SKM-1 (cell line): ENCODE measurements around the gene TSKU.

Source experiments
- DNase-seq: peaks from one replicate; lab custom pipeline; 2025; ENCODE audit not compliant: unreplicated experiment; lab: John Stamatoyannopoulos, UW

The TSKU gene, protein sequence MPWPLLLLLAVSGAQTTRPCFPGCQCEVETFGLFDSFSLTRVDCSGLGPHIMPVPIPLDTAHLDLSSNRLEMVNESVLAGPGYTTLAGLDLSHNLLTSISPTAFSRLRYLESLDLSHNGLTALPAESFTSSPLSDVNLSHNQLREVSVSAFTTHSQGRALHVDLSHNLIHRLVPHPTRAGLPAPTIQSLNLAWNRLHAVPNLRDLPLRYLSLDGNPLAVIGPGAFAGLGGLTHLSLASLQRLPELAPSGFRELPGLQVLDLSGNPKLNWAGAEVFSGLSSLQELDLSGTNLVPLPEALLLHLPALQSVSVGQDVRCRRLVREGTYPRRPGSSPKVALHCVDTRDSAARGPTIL

DNA sequence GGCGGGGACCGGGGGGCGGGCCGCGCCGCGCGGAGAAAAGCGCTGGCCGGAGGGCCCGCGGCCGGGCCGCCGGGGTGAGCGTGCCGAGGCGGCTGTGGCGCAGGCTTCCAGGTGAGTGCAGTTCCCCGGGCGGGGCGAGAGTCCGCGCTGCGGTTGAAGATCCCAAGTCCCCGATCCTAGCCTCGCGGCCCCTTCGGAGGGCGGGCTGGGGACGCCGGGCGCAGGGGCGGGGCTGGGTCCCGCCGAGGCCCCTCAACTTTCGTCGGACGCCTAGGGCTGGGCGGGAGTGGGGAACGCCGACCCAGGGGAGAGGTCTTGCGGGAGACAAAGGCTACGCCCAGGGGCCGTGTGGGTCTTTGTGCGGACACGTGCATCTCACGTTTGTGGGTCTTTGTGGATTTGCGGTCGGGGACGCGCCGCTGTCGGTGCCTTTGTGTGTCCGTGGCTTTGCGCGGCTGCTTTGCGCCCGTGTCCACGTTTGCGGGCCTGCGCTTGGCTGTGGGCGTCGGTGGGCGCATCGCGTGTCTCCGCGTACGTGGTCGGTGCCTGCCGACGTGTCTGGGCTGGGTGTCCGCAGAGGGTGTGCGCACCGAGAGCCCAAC, at the start of gene TSKU:
TSKU (plus strand) TSS at position 63 of the 602 bp plus-strand sequence. CDS start 12,261 bp downstream, outside the sequence.
- DNase-seq = no peak

DNA sequence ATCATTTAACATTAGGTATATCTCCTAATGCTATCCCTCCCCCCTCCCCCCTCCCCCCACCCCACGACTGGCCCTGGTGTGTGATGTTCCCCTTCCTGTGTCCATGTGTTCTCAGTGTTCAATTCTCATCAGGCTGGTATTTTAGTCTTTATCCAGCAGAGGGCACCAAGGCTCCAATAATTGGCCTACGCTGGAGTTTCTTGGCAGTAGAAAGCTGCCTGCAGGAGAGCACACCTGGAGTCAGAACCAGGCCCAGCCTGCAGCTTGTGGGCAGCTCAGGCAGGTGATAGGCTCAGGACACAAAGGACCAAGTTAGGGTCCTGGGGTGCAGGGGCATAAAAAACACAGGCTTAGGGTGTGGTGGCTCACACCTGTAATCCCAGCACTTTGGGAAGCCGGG, 49.2 kb upstream of the TSKU start:
- peak; percentile 20 for DNase-seq

DNA sequence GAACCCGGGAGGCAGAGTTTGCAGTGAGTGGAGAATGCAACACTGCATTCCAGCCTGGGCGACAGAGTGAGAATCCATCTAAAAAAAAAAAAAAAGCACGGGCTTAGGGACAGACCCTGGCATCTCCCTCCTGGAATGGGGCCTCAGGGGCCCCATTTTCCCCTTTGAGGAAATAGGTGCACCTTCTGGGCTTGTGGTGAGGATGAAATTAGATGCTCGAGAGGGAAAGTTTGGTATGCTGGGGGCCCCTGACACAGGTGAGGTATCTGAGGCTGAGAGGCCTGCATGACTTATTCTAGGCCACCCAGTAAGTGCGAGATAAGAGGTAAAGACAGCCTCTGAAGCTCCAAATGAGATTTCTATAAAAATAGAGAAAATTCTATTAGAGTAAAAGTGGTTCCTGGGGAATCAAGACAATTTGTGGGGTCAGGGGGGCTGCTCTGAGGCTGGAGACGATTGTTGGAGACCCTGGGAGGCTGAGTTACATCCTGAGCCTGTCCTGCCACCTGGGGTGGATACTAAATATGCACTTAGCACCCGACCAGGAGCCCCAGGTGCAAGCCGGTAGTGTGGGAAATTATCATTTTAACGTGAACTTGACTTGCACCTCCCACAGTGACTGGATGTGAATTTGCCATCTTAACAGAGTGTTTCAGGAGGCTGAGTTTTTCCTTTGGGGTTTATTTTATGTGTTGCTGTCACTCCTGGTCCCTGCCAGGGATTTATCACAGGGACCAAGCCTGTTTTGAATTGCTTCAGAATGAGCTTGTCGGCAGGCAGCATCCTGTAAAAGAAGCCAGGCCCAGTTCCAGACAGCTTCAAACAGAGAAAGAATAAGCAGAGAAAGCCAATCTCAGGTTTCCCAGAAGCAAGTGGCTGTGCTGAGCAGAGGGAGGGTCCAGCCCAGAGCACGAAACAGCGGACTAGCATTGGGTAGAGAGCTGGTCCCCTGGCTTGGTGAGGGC, 48.4 kb upstream of the TSKU start:
- no peak for DNase-seq

DNA sequence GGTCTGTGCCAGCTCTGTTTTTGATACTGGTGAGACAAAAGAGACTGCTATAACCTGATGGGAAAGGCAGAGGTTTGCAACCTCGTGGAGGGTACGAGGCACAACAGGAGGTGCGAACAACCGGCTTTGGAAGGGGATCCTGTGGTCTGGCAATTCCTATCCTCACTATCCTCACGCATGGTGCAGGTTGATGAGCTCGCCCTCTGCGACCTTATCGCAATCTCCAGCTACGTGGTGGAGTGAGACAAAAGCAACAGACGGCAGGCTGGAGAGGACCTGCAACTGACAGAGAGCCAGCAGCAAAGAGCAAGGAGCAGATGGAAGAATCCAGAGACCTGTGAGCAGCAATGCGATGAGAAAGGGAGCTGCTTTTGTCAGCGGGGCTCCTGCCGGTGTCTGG, 47.3 kb upstream of the TSKU start:
- no peak for DNase-seq

DNA sequence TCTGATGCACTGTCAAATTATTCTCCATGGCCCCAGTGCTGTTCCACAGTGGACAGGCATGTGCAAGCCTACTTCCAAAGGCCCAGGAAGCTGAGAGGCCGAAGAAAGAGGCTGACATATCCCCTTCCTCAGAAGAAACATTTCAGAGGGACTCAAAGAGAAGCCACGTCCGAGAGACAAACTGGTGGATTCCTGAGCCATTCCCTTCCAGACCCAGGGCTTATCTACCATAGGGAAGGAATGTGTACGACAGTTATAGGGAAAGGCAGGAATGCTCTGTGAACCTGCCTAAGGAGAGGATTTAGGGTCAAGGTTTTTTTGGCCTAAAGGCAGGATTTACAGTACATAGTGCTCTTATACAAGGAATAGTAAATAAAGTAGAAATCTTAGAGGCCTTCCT, 46.9 kb upstream of the TSKU start:
- DNase-seq = no peak

DNA sequence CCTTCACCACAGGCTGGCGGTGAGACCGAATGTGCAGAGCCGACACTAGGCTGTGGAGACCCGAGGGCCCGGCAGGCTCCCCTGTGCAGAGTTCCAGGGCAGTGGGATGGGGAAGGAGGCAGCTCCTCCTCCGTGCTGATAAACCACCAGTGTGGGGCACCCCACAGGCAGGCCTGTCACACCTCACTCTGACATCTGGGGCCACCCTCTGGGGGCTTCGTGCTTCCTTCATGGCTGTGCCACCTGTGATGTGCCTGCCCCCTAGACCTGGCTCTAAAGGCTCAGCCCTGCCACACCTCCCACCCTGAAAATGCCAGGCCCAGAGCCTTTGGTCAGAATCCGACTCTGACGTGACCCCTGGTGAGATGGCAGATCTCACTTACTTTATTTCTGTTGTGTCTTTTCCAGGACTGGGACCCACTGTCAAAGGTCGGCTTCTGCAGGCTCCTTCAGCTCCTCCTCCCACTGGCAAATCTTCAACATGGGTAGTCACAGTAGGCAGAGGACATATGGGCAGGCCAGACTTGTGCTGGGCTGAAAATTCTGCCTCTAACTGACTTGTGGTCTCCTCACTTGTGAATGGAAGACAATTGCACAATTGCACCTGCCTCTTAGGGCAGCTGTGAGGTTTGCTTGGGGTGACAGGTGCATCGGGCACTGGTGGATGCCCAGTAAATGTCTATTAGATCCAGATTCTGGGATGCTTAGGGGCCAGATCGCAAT, 46.2 kb upstream of the TSKU start:
- DNase-seq = no peak

DNA sequence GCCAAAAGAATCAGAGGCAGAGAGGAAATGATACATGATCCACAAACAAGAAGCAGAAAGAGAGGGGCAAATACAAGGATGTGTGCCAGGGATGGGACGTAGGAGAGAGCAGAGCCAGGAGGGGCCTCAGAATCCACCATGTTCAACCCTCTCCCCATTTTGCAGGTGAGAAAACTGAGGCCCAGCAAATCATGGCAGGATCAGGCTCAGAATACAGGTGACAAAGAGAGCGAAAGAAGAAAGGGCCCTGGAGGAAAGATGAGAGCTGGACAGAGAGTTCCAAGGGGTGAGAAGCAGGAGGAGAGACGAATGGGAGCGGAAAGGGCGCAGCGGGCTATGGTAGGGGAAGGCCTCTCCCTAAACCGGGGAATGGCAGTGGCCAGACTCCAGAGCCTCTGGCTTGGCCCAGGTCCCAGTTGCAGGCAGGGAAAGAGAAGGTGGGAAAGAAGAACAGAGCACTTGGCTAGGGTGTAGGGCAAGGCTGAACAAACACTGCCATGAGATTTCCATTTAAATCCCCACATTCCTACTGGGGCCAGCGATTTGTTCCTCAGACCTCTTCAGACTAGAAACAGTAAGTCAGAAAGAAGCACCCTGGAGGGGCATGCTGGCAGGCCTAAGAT, 44.4 kb upstream of the TSKU start:
- no peak for DNase-seq

DNA sequence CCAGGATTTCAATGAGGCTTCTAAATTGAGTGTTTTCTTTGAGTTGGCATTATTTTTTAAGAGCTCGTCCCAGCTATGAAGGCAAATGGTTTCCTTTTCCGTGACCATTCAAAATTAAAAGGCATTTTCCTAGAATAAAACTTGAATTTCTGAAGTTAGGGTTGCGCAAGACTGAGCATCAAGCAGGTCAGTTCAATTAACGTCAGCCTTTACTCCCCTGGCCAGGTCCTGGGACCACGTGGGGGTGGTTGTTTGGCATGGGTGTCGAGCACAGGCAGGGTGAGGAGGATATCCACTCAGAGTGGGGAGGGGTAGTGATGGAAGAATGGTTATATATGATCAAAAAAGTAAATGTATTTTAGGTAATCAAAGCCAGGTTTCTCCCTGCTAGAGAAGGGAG, 43.4 kb upstream of the TSKU start:
- no peak for DNase-seq

DNA sequence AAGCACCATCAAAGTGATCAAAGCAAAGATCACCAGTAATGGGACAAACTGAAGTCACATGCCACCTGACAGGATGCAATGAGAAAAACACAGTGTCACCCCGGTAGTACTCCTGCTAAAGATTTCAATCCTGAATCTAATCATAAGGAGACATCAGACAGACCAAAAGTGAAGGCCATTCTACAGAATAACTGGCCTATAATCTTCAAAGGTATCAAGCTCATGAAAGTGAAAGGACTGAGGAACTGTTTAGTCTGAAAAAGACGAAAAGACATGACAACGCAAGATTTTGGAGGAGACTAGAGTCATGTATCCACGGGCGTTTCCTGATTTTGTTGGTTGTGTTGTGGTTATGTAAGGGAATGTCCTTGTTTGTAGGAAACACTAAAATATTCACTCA, 42.4 kb upstream of the TSKU start:
- no peak for DNase-seq

DNA sequence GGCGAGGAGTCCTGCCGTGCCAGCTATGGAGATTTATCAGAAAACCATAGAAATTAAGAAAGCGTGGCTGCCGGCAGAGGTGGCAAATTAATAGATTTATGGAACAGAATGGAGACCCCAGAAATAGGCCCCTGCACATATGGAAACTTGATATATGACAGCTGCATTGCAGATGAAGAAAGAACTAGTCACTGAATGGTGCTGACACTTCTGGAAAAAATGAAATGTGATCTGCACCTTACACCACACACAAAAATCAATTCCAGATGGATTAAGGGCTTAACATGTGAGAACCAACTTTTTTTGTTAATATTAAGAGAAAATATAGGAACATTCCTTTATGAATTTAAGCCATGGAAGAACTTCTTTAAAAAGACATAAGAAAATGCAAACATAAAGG, 40.3 kb upstream of the TSKU start:
- no peak for DNase-seq

DNA sequence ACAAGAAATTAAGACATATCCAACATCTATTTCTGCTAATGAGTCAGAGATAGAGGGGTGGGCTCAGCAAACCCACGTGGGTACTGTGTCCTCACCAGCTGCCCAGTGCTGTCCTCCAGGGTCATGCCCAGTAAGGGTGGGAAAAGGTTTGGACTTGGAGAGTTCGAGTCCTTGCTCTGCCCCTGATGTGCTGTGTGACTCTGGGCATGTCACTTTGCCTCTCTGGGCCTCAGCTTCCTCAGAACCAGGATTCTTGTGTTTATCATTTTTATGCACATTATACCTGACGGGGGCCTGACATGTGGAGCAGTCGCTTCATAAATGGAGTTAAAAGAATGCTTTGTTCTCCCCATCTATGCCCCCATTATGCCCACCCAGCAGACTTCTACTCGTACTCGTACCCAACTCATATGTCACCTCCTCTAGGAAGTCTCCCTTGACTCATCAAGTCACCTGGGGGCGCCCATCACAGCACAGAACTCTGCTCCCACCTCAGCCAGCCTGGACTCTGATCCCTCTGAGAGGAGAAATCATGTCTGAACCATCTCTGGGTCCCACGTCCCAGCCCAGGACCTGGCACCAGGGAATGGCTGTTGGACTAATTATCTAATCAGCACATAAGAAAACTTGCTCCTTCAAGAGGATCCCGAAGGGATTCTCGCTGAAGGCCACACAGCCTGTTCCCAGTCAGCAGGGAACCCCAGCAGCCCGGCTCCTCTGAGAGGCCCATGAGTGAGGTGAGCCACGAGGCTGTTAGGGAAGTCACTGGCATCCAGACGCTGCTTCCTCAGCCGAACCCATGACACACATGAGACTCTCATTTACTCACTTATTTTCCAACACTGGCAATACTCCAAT, 38.7 kb upstream of the TSKU start:
- no peak for DNase-seq

DNA sequence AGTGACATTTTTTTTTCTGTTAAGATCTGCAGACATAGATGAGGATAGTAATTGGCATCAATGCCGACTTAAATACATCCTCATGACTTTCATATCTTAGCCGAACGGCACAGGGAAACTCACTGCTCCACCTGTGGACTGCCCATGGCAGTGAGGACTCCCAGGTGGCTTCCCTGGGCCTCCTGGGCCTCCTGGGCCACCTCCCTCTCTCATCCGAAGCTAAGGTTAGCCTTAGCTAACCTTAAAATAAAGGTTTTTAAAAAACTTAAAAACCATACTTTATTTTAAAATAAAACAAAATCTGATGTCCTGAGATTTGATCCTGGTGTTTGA, 38.1 kb upstream of the TSKU start:
- DNase-seq = no peak

DNA sequence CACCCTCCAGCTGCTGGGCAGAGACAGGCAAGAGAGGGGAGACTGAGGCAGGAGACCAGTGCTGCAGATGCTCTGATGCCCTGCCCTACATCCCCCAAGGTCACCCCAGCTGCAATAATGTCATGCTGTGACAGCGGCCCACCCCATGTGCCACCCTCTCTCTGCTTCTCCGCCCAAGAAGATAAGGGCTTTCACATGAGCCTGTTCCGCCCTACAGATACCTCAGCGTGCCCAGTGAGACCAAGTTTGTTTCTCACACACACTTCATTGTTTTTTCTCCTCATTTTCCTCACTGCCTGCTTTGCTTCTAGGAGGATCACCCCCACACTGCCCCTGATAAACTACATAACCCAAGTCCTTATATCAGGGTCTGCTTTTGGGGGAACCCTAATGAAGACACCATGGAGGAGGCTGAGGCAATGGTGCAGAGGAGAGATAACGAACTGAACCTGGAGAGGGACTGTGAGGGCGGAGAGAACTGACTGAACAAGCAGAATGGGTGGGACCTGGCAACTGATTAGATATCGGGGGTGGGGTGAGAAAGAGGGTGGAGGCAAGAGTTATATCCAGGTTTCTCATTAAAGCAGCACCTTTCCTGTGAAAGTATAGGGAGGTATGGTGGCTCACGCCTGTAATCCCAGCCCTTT, 37.5 kb upstream of the TSKU start:
- DNase-seq = no peak

DNA sequence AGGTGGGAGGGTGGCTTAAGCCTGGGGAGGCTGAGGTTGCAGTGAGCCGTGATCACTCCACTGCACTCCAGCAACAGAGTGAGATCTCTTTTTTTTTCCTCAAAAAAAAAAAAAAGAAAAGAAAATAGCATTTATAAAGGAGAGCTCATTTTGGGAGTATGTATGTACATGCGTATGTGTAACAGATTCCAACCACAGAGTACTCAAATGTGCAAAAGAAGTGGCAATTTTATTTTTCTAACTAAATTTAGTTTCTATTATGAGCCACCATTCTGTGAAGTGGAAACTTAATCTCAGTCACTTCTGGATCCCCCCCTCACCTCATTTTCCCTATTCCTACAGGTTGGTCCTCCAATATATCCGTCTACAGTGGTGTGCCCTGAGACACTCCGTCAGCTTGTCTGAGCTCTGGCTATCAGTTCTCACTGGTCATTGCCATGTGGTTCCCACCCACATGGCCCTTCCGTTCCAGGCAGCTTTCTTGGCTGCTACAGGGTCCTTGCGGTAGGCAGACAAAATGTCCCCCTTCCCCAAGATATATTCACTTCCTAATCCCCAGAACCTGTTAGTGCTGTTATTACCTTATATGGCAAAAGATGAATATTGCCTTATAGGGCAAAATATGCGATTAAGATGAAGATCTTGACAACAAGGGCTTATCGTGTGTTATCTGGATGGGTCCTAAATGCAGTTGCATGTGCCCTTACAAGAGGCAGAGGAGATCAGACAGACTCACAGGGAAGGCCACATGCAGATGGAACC, 35.8 kb upstream of the TSKU start:
- DNase-seq = no peak

DNA sequence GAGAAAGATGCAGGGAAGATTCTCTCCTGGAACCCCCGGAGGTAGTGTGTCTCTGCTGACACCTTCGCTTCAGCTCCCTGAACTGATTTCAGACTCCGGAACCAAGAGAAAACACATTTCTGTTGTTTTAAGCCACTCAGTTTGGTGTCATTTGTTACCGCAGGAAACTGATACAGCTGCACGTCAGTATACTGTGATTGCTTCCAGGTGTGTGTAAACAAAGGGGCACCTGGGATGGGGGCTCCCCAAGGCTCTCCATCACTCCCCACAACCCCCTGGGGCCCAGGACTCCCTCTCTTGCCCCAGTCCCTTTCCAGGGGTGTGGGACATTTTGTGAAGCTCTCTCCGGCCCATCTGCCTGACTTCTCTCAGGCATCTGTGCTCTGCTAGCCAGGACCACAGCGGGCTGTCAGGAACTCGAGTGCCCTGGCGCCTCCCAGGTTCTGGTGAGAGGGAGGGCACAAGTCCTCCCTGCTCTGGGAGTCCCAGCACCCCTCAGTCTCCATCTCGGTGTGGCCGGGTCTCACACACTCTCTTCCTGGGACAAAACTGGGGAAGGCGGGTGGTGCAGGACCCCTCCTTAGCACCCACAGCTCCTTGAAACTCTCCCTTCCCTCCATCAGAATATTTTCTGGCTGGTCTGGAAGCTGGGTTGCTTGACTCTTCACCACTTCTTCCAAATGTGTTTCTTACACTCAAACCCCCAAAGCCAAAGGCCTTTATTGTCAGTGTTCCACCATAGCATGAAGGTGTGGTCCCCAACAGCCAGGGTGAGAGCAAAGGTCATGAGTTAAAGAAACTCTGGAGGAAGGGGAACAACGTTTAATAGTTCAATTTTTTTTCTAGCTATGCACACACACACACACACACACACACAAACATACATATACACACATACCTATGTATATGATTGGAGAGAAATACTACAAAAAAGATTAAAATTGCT, 35.0 kb upstream of the TSKU start:
- no peak for DNase-seq

DNA sequence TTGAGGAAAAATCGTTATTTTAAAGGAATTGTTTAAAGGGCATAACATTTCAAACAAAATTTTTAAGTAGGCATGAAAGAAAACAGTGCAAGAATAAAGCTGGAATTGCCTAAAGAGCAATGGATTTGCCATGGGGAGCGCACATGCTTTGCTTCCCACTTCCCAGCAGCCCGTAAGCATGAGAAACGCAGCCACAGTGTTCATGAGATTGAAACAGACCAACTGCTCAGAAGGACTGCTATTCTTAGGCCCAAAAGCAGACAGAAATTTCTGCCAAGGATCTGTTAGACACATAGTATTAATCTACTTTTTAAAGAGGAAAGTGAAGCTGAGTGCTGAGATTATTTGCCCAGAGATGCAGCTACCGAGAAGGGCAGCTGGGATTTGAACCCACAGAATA, 34.2 kb upstream of the TSKU start:
- DNase-seq = no peak

DNA sequence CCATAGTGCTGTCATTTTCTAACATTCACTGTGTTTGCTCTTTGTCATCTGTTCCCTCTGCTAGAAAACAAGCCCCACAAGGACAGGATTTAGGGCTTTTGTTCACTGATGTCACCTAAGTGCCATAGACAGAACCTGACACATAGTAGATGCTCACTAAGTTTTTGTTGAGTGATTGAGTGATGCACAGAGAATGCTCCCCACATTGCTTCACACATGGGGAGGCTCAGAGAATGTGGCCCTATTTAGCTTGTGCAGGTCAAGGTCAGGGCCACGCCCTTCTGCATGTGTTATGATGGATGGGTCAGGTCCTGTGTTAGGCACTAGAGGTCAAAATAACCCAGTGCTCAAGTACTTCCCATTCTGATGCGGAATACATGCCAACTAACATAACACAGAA, 33.1 kb upstream of the TSKU start:
- DNase-seq = no peak

DNA sequence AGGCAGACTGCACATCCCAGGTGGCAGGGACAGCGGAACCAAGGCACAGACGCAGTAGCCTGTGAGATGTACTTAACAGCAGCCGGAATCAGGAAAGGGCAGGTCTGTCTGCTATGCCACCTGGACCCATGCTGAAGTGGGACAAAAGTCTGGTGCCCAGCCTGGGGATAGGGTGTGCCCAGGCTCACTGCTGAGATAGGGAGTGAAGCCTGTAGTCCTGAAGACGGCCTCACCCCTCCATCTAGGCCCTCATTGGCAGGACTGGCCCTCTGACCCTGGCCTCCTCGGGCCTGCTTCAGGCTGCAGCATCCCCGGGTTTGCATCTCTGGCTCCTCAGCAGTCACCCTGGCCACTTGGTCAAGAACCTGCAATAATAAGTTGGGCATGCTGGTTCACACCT, 32.4 kb upstream of the TSKU start:
- DNase-seq = no peak
